Gastroesophageal sphincter (tissue), 4 donors: ENCODE results near the gene RWDD4. TPM values are rescaled to one million over a fixed set of nuclear protein-coding genes. Genes with fewer than 3 reads are reported as not detected.
"Not testable (repeated sequence)": the region's sequence is repeated elsewhere in the genome, so short reads cannot be mapped to it uniquely, and the experiment has no call there.

Experiments
- ATAC-seq: fragments of 150-250 bp; one replicate; pipeline ENCODE4 v1.9.1; 2016; ENCODE audit warnings: mild to moderate bottlenecking, moderate library complexity
- H3K27ac ChIP-seq, 4 donors: fragments of 200-600 bp; sonication (generic) in 3 of 4; 1 replicate in 3 of 4; 2 replicates in 1 of 4; pipeline ENCODE4 v1.5.1; 2016 to 2019
- H3K27me3 ChIP-seq: fragments of 200-600 bp; sonication (generic); one replicate; pipeline ENCODE4 v1.5.1; 2019
- H3K36me3 ChIP-seq, 2 donors: fragments of 200-600 bp; sonication (generic); one replicate each; pipeline ENCODE4 v1.5.1; 2019; ENCODE audit warnings: control low read depth in 1 of 2
- H3K4me1 ChIP-seq, 3 donors: fragments of 200-600 bp; sonication (generic); 1 replicate in 2 of 3; 2 replicates in 1 of 3; pipeline ENCODE4 v1.5.1; 2016 to 2019; ENCODE audit warnings: control low read depth in 2 of 3
- H3K4me3 ChIP-seq, 2 donors: fragments of 200-600 bp; sonication (generic); one replicate each; pipeline ENCODE4 v1.5.1; 2019; ENCODE audit warnings: mild to moderate bottlenecking in 1 of 2, moderate library complexity in 1 of 2
- H3K9me3 ChIP-seq, 3 donors: fragments of 200-600 bp; sonication (generic); one replicate each; pipeline ENCODE4 v1.5.1; 2017 to 2019; ENCODE audit warnings: control low read depth in 2 of 3
- CTCF ChIP-seq, 4 experiments: fragments of 200-600 bp in 2 of 4; fragments of 450-650 bp in 2 of 4; sonication (generic) in 1 of 4; IDR thresholded peaks; one replicate each; pipeline ENCODE4 v1.5.1; 2017 to 2019; ENCODE audit warnings: antibody characterized with exemption in 4 of 4, mild to moderate bottlenecking in 2 of 4, moderate library complexity in 2 of 4
- EP300 ChIP-seq: sonication (generic); formaldehyde crosslinking; IDR thresholded peaks from one replicate; pipeline ENCODE4 v1.6.1; 2017; ENCODE audit warnings: antibody characterized with exemption, mild to moderate bottlenecking
- POLR2A ChIP-seq, 2 donors: fragments of 450-650 bp; IDR thresholded peaks; one replicate each; pipeline ENCODE4 v1.6.1; 2017; ENCODE audit warnings: antibody characterized with exemption in 2 of 2, mild to moderate bottlenecking in 2 of 2, moderate library complexity in 1 of 2
- POLR2AphosphoS5 ChIP-seq: sonication (generic); formaldehyde crosslinking; IDR thresholded peaks from one replicate; pipeline ENCODE4 v1.6.1; 2017; ENCODE audit warnings: antibody characterized with exemption
- WGBS, 2 donors: methylation state at CpG; one replicate each; pipeline ENCODE4 v1.1.5; 2018; ENCODE audit warnings: low coverage in 1 of 2; 5-methylcytosine and 5-hydroxymethylcytosine counted together
- total RNA-seq, 4 donors: library from RNA; depleted of rRNA; stranded (reverse); fragments of >200 nt; gene quantifications; one replicate each; pipeline ENCODE4 v1.1.0, GENCODE V29; 2016

Gene RWDD4
- total RNA-seq, 4 donors from 2014 or later, result 29.6 to 43.0 (median 32.8) TPM

GRCh38 chr4:183633476-183634400 lies 25.2 kb downstream of the RWDD4 start:
- Histone ChIP-seq H3K36me3 (no peaks in the 10 kb centered on the region), H3K4me1 (peaks cover 0 to 27% (median 0%) of the 10 kb centered on the region in 3 donors), H3K4me3 (no peak overlapping the region), H3K27ac (no peak overlapping the region), H3K9me3 (no peaks in the 10 kb centered on the region), H3K27me3 (no peaks in the 10 kb centered on the region)
- 79 to 82% methylated on average over 5 to 7 of the region's 11 CpGs for WGBS, 2 donors
- TF ChIP-seq EP300, result no peak
- no peak for TF ChIP-seq POLR2A (IDR thresholded peaks at IDR 0.05)
- no peak for TF ChIP-seq POLR2AphosphoS5
- no peak for TF ChIP-seq CTCF (IDR thresholded peaks at IDR 0.05)
- ATAC-seq, result no peak

- Histone ChIP-seq H3K9me3 (no peaks in the 10 kb centered on the region), H3K36me3 (no peaks in the 10 kb centered on the region), H3K4me3 (no peak overlapping the region), H3K27ac (no peak overlapping the region), H3K4me1 (peaks cover 0 to 18% (median 0%) of the 10 kb centered on the region in 3 donors), H3K27me3 (no peaks in the 10 kb centered on the region)
- WGBS, 2 donors, result 69 to 100% methylated on average over 5 to 6 of the region's 12 CpGs
- ATAC-seq, result no peak
- TF ChIP-seq POLR2AphosphoS5 (no peak), EP300 (no peak), CTCF (IDR thresholded peaks at IDR 0.05) (no peak), POLR2A (IDR thresholded peaks at IDR 0.05) (no peak)
These were observed 26.3 kb downstream of the RWDD4 start for GRCh38 chr4:183632689-183633088.

GRCh38 chr4:183631577-183632198 lies 27.3 kb downstream of the RWDD4 start:
- ATAC-seq, result no peak
- 77 to 88% methylated on average over 11 of the region's 11 CpGs for WGBS, 2 donors
- H3K4me1 ChIP-seq, result peaks cover 0 to 8% (median 0%) of the 10 kb centered on the region in 3 donors
- H3K9me3 ChIP-seq, result no peaks in the 10 kb centered on the region
- no peak overlapping the region for H3K4me3 ChIP-seq
- H3K27me3 ChIP-seq, result no peaks in the 10 kb centered on the region
- H3K36me3 ChIP-seq, result no peaks in the 10 kb centered on the region
- TF ChIP-seq EP300 (no peak), POLR2A (IDR thresholded peaks at IDR 0.05) (no peak), CTCF (IDR thresholded peaks at IDR 0.05) (no peak), POLR2AphosphoS5 (no peak)
- no peak overlapping the region for H3K27ac ChIP-seq

GRCh38 chr4:183627979-183628588 lies 30.9 kb downstream of the RWDD4 start:
- TF ChIP-seq POLR2AphosphoS5 (no peak), EP300 (no peak), POLR2A (IDR thresholded peaks at IDR 0.05) (no peak), CTCF (IDR thresholded peaks at IDR 0.05) (no peak)
- WGBS, 2 donors, result 30 to 91% methylated on average over 3 to 4 of the region's 12 CpGs
- no peaks in the 10 kb centered on the region for H3K27me3 ChIP-seq
- no peak overlapping the region for H3K27ac ChIP-seq
- H3K36me3 ChIP-seq, result no peaks in the 10 kb centered on the region
- no peak overlapping the region for H3K4me3 ChIP-seq
- no peak for ATAC-seq
- H3K4me1 ChIP-seq, result no peaks in the 10 kb centered on the region
- H3K9me3 ChIP-seq, result no peaks in the 10 kb centered on the region

GRCh38 chr4:183627286-183627685 lies 31.7 kb downstream of the RWDD4 start:
- ATAC-seq, H3K27me3 ChIP-seq, H3K4me3 ChIP-seq, H3K36me3 ChIP-seq, H3K27ac ChIP-seq, H3K9me3 ChIP-seq, H3K4me1 ChIP-seq: not testable (repeated sequence)
- 88% methylated on average over 4 of the region's 5 CpGs; no CpG with 5 or more reads in 1 of the 2 donors for WGBS, 2 donors
